ENCODE results near the gene C14orf180. TPM values are rescaled to one million over a fixed set of nuclear protein-coding genes. Genes with fewer than 3 reads are reported as not detected.
A peak's percentile ranks its signal among the peaks of the same experiment; 100 is the strongest.

Gene C14orf180
- total RNA-seq, 1 donor from 2014 or later: 44.1 TPM

GRCh38 chr14:104604458-104605449 lies 25.2 kb downstream of the C14orf180 start, which contains the start of gene TMEM179:
TMEM179 (minus strand) TSS chr14:104604772; CDS start chr14:104604741, 31 bp downstream.
- H3K36me3 ChIP-seq: no peaks in the 10 kb centered on the region
- peaks cover 4% of the 10 kb centered on the region for H3K4me1 ChIP-seq
- intact Hi-C loops (cut with micrococcal nuclease): no loop called here
- peaks cover 95% of the 10 kb centered on the region for H3K27me3 ChIP-seq (ENCODE audit: low read depth)
- H3K4me3 ChIP-seq: peak within 1 kb of the TSS; percentile 47
- no peaks in the 10 kb centered on the region for H3K9me3 ChIP-seq (replicated peaks)
- DNase-seq: no peak
- TF ChIP-seq, protein P1, sequence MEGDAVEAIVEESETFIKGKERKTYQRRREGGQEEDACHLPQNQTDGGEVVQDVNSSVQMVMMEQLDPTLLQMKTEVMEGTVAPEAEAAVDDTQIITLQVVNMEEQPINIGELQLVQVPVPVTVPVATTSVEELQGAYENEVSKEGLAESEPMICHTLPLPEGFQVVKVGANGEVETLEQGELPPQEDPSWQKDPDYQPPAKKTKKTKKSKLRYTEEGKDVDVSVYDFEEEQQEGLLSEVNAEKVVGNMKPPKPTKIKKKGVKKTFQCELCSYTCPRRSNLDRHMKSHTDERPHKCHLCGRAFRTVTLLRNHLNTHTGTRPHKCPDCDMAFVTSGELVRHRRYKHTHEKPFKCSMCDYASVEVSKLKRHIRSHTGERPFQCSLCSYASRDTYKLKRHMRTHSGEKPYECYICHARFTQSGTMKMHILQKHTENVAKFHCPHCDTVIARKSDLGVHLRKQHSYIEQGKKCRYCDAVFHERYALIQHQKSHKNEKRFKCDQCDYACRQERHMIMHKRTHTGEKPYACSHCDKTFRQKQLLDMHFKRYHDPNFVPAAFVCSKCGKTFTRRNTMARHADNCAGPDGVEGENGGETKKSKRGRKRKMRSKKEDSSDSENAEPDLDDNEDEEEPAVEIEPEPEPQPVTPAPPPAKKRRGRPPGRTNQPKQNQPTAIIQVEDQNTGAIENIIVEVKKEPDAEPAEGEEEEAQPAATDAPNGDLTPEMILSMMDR (IDR thresholded peaks at IDR 0.05; ENCODE audit: borderline replicate concordance): no peak
- no peak within 1 kb of the TSS for H3K27ac ChIP-seq (replicated peaks)

DNA sequence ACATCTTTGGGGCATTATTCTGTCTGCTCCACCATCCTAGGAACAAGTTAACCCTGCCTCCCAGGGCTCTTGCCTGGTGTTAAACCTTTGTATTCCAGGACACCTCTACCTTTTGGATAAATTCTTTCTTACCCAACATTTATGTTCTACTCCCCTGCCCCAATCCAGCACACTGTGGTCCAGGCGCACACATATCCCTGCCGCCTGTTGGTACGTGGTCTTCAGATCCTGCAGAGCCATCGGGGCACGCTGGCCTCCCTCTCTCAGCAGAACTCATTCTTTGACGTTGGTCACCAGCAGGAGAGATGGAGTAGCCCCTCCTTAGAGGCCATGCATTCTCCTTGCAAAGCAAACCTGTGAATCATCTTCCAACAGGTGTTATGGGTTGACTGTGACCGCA lies 30.1 kb downstream of the C14orf180 start:
- TF ChIP-seq, protein P1 (IDR thresholded peaks at IDR 0.05; ENCODE audit: borderline replicate concordance): no peak
- intact Hi-C loops (cut with micrococcal nuclease): no loop called here
- no peak for DNase-seq
- Histone ChIP-seq H3K4me3 (no peak overlapping the region), H3K9me3 (replicated peaks) (no peaks in the 10 kb centered on the region), H3K36me3 (no peaks in the 10 kb centered on the region), H3K4me1 (no peaks in the 10 kb centered on the region), H3K27ac (replicated peaks) (no peak overlapping the region), H3K27me3 (ENCODE audit: low read depth) (peaks cover 67% of the 10 kb centered on the region)

GRCh38 chr14:104610749-104611310 lies 31.3 kb downstream of the C14orf180 start:
- no peak overlapping the region for H3K4me3 ChIP-seq
- TF ChIP-seq, protein P1 (IDR thresholded peaks at IDR 0.05; ENCODE audit: borderline replicate concordance): no peak

GRCh38 chr14:104611881-104612280 lies 32.3 kb downstream of the C14orf180 start:
- H3K27me3 ChIP-seq (ENCODE audit: low read depth): peaks cover 64% of the 10 kb centered on the region
- no peak overlapping the region for H3K4me3 ChIP-seq
- H3K4me1 ChIP-seq: no peaks in the 10 kb centered on the region
- H3K36me3 ChIP-seq: no peaks in the 10 kb centered on the region
- intact Hi-C loops (cut with micrococcal nuclease): no loop called here
- no peak overlapping the region for H3K27ac ChIP-seq (replicated peaks)
- no peak for DNase-seq
- H3K9me3 ChIP-seq (replicated peaks): no peaks in the 10 kb centered on the region
- TF ChIP-seq, protein P1 (IDR thresholded peaks at IDR 0.05; ENCODE audit: borderline replicate concordance): no peak

More at GRCh38 chr14:104610749-104611310, 31.3 kb downstream of the C14orf180 start:
- peaks cover 64% of the 10 kb centered on the region for H3K27me3 ChIP-seq (ENCODE audit: low read depth)
- no peak for DNase-seq
- H3K9me3 ChIP-seq (replicated peaks): no peaks in the 10 kb centered on the region
- no peak overlapping the region for H3K27ac ChIP-seq (replicated peaks)
- intact Hi-C loops (cut with micrococcal nuclease): no loop called here
- H3K36me3 ChIP-seq: no peaks in the 10 kb centered on the region
- no peaks in the 10 kb centered on the region for H3K4me1 ChIP-seq

- no peaks in the 10 kb centered on the region for H3K4me1 ChIP-seq
- H3K27ac ChIP-seq (replicated peaks): no peak overlapping the region
- TF ChIP-seq, protein P1 (IDR thresholded peaks at IDR 0.05; ENCODE audit: borderline replicate concordance): no peak
- no peaks in the 10 kb centered on the region for H3K9me3 ChIP-seq (replicated peaks)
- DNase-seq: no peak
- H3K36me3 ChIP-seq: no peaks in the 10 kb centered on the region
- peaks cover 68% of the 10 kb centered on the region for H3K27me3 ChIP-seq (ENCODE audit: low read depth)
- intact Hi-C loops (cut with micrococcal nuclease): no loop called here
- no peak overlapping the region for H3K4me3 ChIP-seq
Observed at GRCh38 chr14:104614126-104614812, 34.7 kb downstream of the C14orf180 start.
